Mesenchymal stem cell (in vitro differentiated cells and primary cell): ENCODE results near the gene TUBGCP3.

Experiments
- DNase-seq: peaks from one replicate; pipeline ENCODE4 v3.0.0-alpha.2; 2013
- H2AFZ ChIP-seq: one replicate; pipeline ENCODE4 v1.6.1; 2013; ENCODE audit warnings: low read depth, mild to moderate bottlenecking, control low read depth, inconsistent platforms, low read length, moderate library complexity
- H2AK5ac ChIP-seq: 2 replicates; pipeline ENCODE4 v1.6.1; 2013; ENCODE audit warnings: low read length, moderate library complexity, mild to moderate bottlenecking, inconsistent platforms; ENCODE audit not compliant: severe bottlenecking
- H2BK120ac ChIP-seq: one replicate; pipeline ENCODE4 v1.6.1; 2013; ENCODE audit warnings: low read depth, mild to moderate bottlenecking, inconsistent platforms, low read length, moderate library complexity
- H2BK12ac ChIP-seq, 2 experiments: one replicate each; pipeline ENCODE4 v1.6.1; 2013; ENCODE audit warnings: inconsistent platforms in 2 of 2, low read length in 2 of 2, mild to moderate bottlenecking in 2 of 2, moderate library complexity in 2 of 2, control low read depth in 1 of 2
- H2BK15ac ChIP-seq: one replicate; pipeline ENCODE4 v1.6.1; 2013; ENCODE audit warnings: mild to moderate bottlenecking, low read depth, inconsistent platforms; ENCODE audit not compliant: poor library complexity, severe bottlenecking
- H2BK5ac ChIP-seq: 2 replicates; pipeline ENCODE4 v1.6.1; 2013; ENCODE audit warnings: low read depth, mild to moderate bottlenecking, low read length, control low read depth, inconsistent platforms; ENCODE audit not compliant: poor library complexity, severe bottlenecking
- H3K14ac ChIP-seq, 2 experiments: one replicate each; pipeline ENCODE4 v1.6.1; 2013; ENCODE audit warnings: inconsistent platforms in 2 of 2, low read length in 2 of 2, control low read depth in 1 of 2, mild to moderate bottlenecking in 1 of 2, moderate library complexity in 1 of 2
- H3K18ac ChIP-seq, 2 experiments: one replicate each; pipeline ENCODE4 v1.6.1; 2013; ENCODE audit warnings: inconsistent platforms in 2 of 2, low read length in 2 of 2, control low read depth in 1 of 2, low read depth in 1 of 2, mild to moderate bottlenecking in 1 of 2
- H3K23ac ChIP-seq, 2 experiments: one replicate each; pipeline ENCODE4 v1.6.1; 2013; ENCODE audit warnings: inconsistent platforms in 2 of 2, low read length in 2 of 2, mild to moderate bottlenecking in 2 of 2, moderate library complexity in 2 of 2, control low read depth in 1 of 2
- H3K27ac ChIP-seq: 2 replicates; pipeline ENCODE4 v1.5.1; 2013; ENCODE audit warnings: mild to moderate bottlenecking, moderate library complexity, low read length, control low read depth, inconsistent platforms; ENCODE audit not compliant: poor library complexity, severe bottlenecking
- H3K27me3 ChIP-seq, 2 experiments: 2 replicates each; pipeline versions ENCODE4 v1.6.1 to v1.7.0; 2013; ENCODE audit warnings: low read length in 2 of 2, mild to moderate bottlenecking in 2 of 2, moderate library complexity in 2 of 2, control low read depth in 1 of 2, inconsistent platforms in 1 of 2; ENCODE audit not compliant: control insufficient read depth in 1 of 2, insufficient read depth in 1 of 2
- H3K36me3 ChIP-seq, 2 experiments: 2 replicates each; pipeline versions ENCODE4 v1.6.1 to v1.7.0; 2013; ENCODE audit warnings: low read length in 2 of 2, control low read depth in 1 of 2, inconsistent platforms in 1 of 2, low read depth in 1 of 2, mild to moderate bottlenecking in 1 of 2; ENCODE audit not compliant: insufficient read depth in 2 of 2, control insufficient read depth in 1 of 2
- H3K4ac ChIP-seq, 2 experiments: one replicate each; pipeline ENCODE4 v1.6.1; 2013; ENCODE audit warnings: inconsistent platforms in 2 of 2, low read length in 2 of 2, mild to moderate bottlenecking in 2 of 2, moderate library complexity in 2 of 2, control low read depth in 1 of 2, low read depth in 1 of 2
- H3K4me1 ChIP-seq: 2 replicates; pipeline ENCODE4 v1.6.1; 2013; ENCODE audit warnings: low read depth, low read length, control low read depth; ENCODE audit not compliant: control insufficient read depth, insufficient read depth
- H3K4me2 ChIP-seq: 2 replicates; pipeline ENCODE4 v1.6.1; 2013; ENCODE audit warnings: low read length, mild to moderate bottlenecking, inconsistent platforms; ENCODE audit not compliant: poor library complexity, severe bottlenecking
- H3K4me3 ChIP-seq, 2 experiments: 2 replicates each; pipeline versions ENCODE4 v1.5.1 to v1.7.0; 2013; ENCODE audit warnings: low read length in 2 of 2, mild to moderate bottlenecking in 2 of 2, control low read depth in 1 of 2, low read depth in 1 of 2; ENCODE audit not compliant: insufficient read depth in 1 of 2
- H3K79me1 ChIP-seq: replicated peaks from 2 replicates; pipeline ENCODE4 v1.6.1; 2013; ENCODE audit warnings: mild to moderate bottlenecking, control low read depth, low read length, inconsistent platforms; ENCODE audit not compliant: poor library complexity, severe bottlenecking
- H3K9ac ChIP-seq: 2 replicates; pipeline ENCODE4 v1.7.0; 2013; ENCODE audit warnings: mild to moderate bottlenecking, low read length, moderate library complexity
- H3K9me3 ChIP-seq: 2 replicates; pipeline ENCODE4 v1.7.0; 2013; ENCODE audit warnings: mild to moderate bottlenecking, low read length; ENCODE audit not compliant: control insufficient read depth
- H4K8ac ChIP-seq: one replicate; pipeline ENCODE4 v1.6.1; 2013; ENCODE audit warnings: inconsistent platforms, mild to moderate bottlenecking, low read length, moderate library complexity
- H4K91ac ChIP-seq: one replicate; pipeline ENCODE4 v1.6.1; 2013; ENCODE audit warnings: mild to moderate bottlenecking, low read length, inconsistent platforms
- WGBS: methylation state at CpG from one replicate; pipeline ENCODE4 v1.1.7; 2013; ENCODE audit warnings: mixed read lengths; 5-methylcytosine and 5-hydroxymethylcytosine counted together

TUBGCP3 gene

DNA sequence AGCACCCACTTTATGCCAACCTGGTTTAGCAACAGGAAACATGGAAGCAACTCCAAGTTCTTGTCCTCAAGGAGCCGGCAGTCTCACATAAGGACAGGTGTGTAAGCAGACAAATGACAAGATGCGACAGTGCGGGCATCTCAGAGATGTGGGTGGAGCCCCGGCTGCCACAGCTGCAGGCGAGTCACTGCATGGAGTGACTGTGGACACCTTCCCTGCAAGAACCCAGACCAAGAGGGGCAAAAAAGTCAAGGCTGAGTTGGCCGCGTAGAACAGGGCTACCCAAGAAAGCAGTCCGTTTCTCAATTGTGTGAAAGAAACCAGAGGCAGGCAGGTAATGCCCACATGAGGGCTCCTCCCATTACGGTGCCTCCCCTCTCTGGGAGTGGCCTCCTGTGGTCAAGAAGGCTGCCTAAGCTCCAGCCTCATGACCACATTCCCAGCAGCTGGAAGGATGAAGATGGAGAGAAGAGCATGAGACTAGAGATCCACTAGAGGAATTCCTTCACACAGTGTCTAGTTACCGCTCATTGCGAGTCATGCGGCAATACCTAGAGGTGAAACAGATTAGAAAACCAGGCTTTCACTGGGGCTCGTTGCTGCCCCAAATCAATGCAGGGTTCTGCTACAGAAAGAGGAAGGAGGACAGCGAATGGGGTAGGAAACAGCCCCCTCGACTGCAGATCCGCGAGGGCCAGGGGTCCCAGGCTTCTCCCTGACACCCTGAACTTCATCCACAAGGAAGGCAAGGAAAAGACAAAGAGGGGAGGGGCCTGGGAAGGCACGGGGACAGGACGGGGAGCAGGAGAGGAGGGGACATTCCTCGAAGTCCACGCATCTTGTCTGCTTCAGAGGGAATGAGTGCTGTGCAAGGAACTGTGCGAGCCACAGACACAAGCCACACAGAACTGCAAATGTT is 131.6 kb downstream of the TUBGCP3 start:
- H3K23ac ChIP-seq: no peak overlapping the region
- no peak overlapping the region for H3K9ac ChIP-seq
- H3K4ac ChIP-seq: no peak overlapping the region
- no peak overlapping the region for H2AFZ ChIP-seq
- H4K8ac ChIP-seq: no peak overlapping the region
- peaks cover 0 to 5% of the 10 kb centered on the region in 2 experiments for H3K27me3 ChIP-seq
- H4K91ac ChIP-seq: no peak overlapping the region
- no peaks in the 10 kb centered on the region for H3K36me3 ChIP-seq
- DNase-seq: no peak
- H2BK120ac ChIP-seq: no peak overlapping the region
- H2AK5ac ChIP-seq: no peak overlapping the region
- H2BK12ac ChIP-seq: no peak overlapping the region
- H3K4me2 ChIP-seq: no peak overlapping the region
- H3K4me3 ChIP-seq: no peak overlapping the region
- H3K79me1 ChIP-seq: no peaks in the 10 kb centered on the region
- H2BK5ac ChIP-seq: no peak overlapping the region
- H3K9me3 ChIP-seq: no peaks in the 10 kb centered on the region
- no peak overlapping the region for H3K14ac ChIP-seq
- no peaks in the 10 kb centered on the region for H3K4me1 ChIP-seq
- H3K18ac ChIP-seq: no peak overlapping the region
- H3K27ac ChIP-seq: no peak overlapping the region
- WGBS: 87% methylated on average over 21 of the region's 22 CpGs
- H2BK15ac ChIP-seq: no peak overlapping the region

DNA sequence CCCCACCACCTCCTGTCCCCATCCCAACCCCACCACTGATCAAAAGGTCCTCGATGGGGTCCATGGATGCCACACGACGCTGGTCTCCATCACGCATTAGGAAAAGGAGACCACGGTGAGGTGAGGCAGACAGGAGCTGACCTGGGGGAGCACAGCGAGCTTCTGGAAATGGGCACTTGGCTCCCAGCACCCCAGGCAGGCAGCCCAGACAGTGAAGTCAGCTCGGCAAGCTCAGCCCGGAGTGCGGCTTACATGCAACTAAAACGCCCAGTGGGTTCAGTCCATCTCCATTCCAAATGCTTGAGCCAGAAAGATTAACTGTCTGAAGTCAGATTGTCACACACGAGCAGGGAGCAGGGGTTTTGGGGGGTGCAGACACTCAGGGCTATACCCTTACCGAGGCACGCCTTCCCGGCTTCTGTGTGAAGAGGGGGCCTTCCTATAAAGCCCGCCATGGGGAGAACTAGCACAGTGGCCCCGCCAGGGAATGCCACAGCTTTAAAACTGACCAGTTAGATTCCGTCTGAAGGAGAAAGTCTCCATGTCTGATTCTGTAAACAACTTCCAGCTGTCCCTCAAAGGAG is 132.4 kb downstream of the TUBGCP3 start:
- Histone ChIP-seq H4K8ac (no peak overlapping the region), H2BK12ac (no peak overlapping the region), H2AK5ac (no peak overlapping the region), H3K4ac (no peak overlapping the region), H2BK120ac (no peak overlapping the region), H3K36me3 (no peaks in the 10 kb centered on the region), H2BK5ac (no peak overlapping the region), H3K18ac (no peak overlapping the region), H3K4me2 (no peak overlapping the region), H2AFZ (no peak overlapping the region), H3K27ac (no peak overlapping the region), H3K4me1 (no peaks in the 10 kb centered on the region), H3K14ac (no peak overlapping the region), H3K9me3 (no peaks in the 10 kb centered on the region), H4K91ac (no peak overlapping the region), H3K4me3 (no peak overlapping the region), H3K9ac (no peak overlapping the region), H3K79me1 (no peaks in the 10 kb centered on the region), H2BK15ac (no peak overlapping the region), H3K23ac (no peak overlapping the region), H3K27me3 (peaks cover 0 to 7% of the 10 kb centered on the region in 2 experiments)
- no peak for DNase-seq
- 86% methylated on average over 17 of the region's 17 CpGs for WGBS

DNA sequence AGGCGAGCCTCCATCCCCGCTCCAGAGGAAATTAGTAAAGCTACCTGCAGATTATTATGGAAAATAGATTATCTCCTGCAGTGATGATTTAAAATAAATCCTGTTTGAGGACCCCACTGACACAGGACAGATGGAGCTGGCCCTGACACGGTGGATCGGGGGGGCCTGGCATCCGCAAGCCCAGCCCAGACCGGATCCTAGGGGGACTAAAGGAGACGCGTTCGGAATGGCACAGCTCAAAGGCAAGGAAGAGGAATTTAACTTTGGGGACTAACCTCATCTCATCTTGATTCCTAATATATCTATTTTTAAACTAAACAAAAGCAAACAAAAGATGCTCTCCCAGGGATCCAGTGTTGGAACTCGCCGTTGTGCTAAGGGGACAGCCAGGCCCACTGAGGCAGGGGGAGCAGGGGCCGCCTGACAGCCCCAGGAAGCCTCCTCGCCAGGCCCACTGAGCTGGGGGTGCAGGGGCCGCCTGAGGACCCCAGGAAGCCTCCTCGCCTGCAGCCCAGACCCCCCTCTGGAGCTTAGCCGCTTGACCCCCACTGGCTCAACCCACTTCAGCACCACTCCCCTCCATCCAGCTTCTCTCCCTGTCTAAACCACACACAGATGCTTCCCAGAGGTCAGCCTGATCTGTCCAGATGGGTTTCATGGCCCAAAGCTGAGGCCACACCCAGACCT is 133.2 kb downstream of the TUBGCP3 start:
- Histone ChIP-seq H3K4me3 (peak overlapping the region in 1 of 2 experiments; percentile 19), H3K9ac (no peak overlapping the region), H3K14ac (no peak overlapping the region), H2BK15ac (no peak overlapping the region), H4K8ac (no peak overlapping the region), H3K18ac (no peak overlapping the region), H3K9me3 (no peaks in the 10 kb centered on the region), H3K4me2 (no peak overlapping the region), H3K36me3 (no peaks in the 10 kb centered on the region), H3K4me1 (no peaks in the 10 kb centered on the region), H3K23ac (no peak overlapping the region), H2BK120ac (no peak overlapping the region), H3K27me3 (peaks cover 0 to 9% of the 10 kb centered on the region in 2 experiments), H2AFZ (no peak overlapping the region), H3K27ac (no peak overlapping the region), H2BK12ac (no peak overlapping the region), H3K4ac (no peak overlapping the region), H3K79me1 (no peaks in the 10 kb centered on the region), H4K91ac (no peak overlapping the region), H2BK5ac (no peak overlapping the region), H2AK5ac (no peak overlapping the region)
- 81% methylated on average over 14 of the region's 16 CpGs for WGBS
- no peak for DNase-seq
